Measurements from ENCODE around the gene PLXNB3.

Gene PLXNB3

DNA sequence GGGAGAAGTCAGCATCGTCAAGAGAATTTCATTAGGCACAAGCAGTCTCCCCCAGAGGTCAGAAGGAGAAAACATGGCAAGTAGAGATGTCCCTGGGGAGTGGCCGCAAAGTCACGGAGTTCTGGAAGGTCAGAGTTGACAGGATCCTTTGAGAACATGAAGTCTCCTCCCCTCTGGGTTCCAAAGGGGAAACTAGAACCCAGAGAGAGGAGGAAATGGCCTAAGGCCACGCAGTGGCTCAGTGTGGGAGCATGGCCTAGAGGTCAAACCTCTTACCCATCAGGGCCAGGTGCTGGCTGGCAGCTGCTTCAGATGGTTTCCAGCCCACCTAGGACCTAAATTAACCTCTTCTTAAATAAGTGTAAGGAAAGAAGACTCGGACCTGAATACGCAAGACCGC is 29.2 kb downstream of the PLXNB3 start:
- Histone ChIP-seq H3K9me3 (replicated peaks; ENCODE audit: insufficient read depth, low read length) (no peaks in the 10 kb centered on the region), H3K4me3 (ENCODE audit: low read length) (peak overlapping the region; percentile 91), H3K27ac (ENCODE audit: low read length) (peak overlapping the region; percentile 84; the same call in 1 of the 2 replicates), H3K4me2 (ENCODE audit: low read depth, low read length) (peak overlapping the region; percentile 72), H2AFZ (ENCODE audit: low read length) (peak overlapping the region; percentile 45), H3K79me2 (ENCODE audit: low read length) (peaks cover 51% of the 10 kb centered on the region), H3K4me1 (ENCODE audit: low read length) (0 out of 2 replicates have a peak, but pooled peaks cover 6% of the 10 kb centered on the region), H3K9ac (ENCODE audit: low read length) (peak overlapping the region; percentile 93), H4K20me1 (ENCODE audit: insufficient read depth, low read length) (no peaks in the 10 kb centered on the region), H3K36me3 (replicated peaks; ENCODE audit: insufficient read depth, low read length) (no peaks in the 10 kb centered on the region), H3F3A (ENCODE audit: insufficient read depth, low read length) (no peaks in the 10 kb centered on the region), H3K9me2 (replicated peaks; ENCODE audit: insufficient read depth, low read length) (no peaks in the 10 kb centered on the region), H3K27me3 (replicated peaks; ENCODE audit: insufficient read depth, low read length) (no peaks in the 10 kb centered on the region)
- no peak for TF ChIP-seq EZH2 (optimal IDR thresholded peaks at IDR 0.05; ENCODE audit: low read depth, low read length)
- TF ChIP-seq EZH2phosphoT487 (IDR thresholded peaks at IDR 0.05; ENCODE audit: low read length): no peak
- no peak for TF ChIP-seq CTCF (IDR thresholded peaks at IDR 0.05; ENCODE audit: low read length)
- no peak for DNase-seq

DNA sequence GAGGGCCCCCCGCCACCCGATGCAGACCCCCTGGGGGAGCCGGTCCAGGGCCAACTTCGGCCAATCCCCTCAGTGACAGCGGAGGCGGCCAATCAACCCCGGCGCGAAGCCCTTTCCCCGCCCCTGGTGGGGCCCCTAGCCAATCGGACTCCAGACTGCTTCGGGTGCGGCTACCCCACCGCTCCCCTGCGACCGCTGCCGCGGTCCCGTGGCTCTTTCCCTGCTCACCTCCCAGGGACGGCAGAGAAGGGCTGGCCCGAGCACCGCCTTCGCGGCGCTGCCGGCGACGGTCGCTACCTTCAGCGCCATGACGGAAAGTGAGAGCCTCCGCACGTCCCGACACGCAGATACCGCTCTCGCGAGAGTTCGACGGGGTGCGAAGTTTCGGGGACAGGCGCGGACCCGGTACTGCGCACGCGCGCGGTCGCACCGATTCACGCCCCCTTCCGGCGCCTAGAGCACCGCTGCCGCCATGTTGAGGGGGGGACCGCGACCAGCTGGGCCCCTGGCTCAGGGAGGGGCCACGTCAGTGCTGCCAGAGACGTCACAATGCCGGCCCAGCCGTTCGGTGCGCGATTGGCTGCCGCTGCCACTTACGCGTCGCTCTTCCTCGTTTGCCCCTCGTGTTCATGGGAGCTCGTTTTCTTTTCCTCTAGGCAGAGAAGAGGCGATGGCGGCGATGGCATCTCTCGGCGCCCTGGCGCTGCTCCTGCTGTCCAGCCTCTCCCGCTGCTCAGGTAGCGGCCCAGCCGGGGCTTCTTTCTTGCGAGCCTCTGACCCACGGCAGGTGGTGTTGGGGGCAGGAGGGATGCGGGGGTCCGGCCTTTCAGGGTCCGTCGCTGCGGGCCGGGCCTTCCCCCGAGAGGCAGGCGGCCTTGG is 30.2 kb downstream of the PLXNB3 start, which contains the start of the genes IDH3G and SSR4:
Gene IDH3G (minus strand): TSS at position 358 of the 879 bp plus-strand sequence. CDS start 49 bp downstream, at position 309.
Gene SSR4 (plus strand): TSS at position 651 of the 879 bp plus-strand sequence. CDS start 20 bp downstream, at position 671.
- peak; percentile 94 for DNase-seq
- H3F3A ChIP-seq (ENCODE audit: insufficient read depth, low read length): no peaks in the 10 kb centered on the region
- no peaks in the 10 kb centered on the region for H3K9me2 ChIP-seq (replicated peaks; ENCODE audit: insufficient read depth, low read length)
- no peaks in the 10 kb centered on the region for H3K27me3 ChIP-seq (replicated peaks; ENCODE audit: insufficient read depth, low read length)
- H2AFZ ChIP-seq (ENCODE audit: low read length): peak within 1 kb of the TSS; percentile 45
- no peaks in the 10 kb centered on the region for H3K36me3 ChIP-seq (replicated peaks; ENCODE audit: insufficient read depth, low read length)
- 0 out of 2 replicates have a peak, but pooled peaks cover 6% of the 10 kb centered on the region for H3K4me1 ChIP-seq (ENCODE audit: low read length)
- no peaks in the 10 kb centered on the region for H3K9me3 ChIP-seq (replicated peaks; ENCODE audit: insufficient read depth, low read length)
- H3K4me2 ChIP-seq (ENCODE audit: low read depth, low read length): peak within 1 kb of the TSS; percentile 89
- H4K20me1 ChIP-seq (ENCODE audit: insufficient read depth, low read length): no peaks in the 10 kb centered on the region
- H3K79me2 ChIP-seq (ENCODE audit: low read length): peaks cover 51% of the 10 kb centered on the region
- H3K9ac ChIP-seq (ENCODE audit: low read length): peak within 1 kb of the TSS; percentile 94
- peak within 1 kb of the TSS; percentile 84 for H3K27ac ChIP-seq (ENCODE audit: low read length)
- no peak for TF ChIP-seq CTCF (IDR thresholded peaks at IDR 0.05; ENCODE audit: low read length)
- no peak for TF ChIP-seq EZH2 (optimal IDR thresholded peaks at IDR 0.05; ENCODE audit: low read depth, low read length)
- no peak for TF ChIP-seq EZH2phosphoT487 (IDR thresholded peaks at IDR 0.05; ENCODE audit: low read length)
- peak within 1 kb of the TSS; percentile 91 for H3K4me3 ChIP-seq (ENCODE audit: low read length)

GRCh38 chrX:153794897-153795816 is 31.1 kb downstream of the PLXNB3 start:
- Histone ChIP-seq H3K36me3 (replicated peaks; ENCODE audit: insufficient read depth, low read length) (no peaks in the 10 kb centered on the region), H3K4me3 (ENCODE audit: low read length) (peak overlapping the region; percentile 91), H3K4me1 (ENCODE audit: low read length) (0 out of 2 replicates have a peak, but pooled peaks cover 6% of the 10 kb centered on the region)

More at GRCh38 chrX:153794897-153795816, 31.1 kb downstream of the PLXNB3 start:
- H3K9me2 ChIP-seq (replicated peaks; ENCODE audit: insufficient read depth, low read length): no peaks in the 10 kb centered on the region
- H2AFZ ChIP-seq (ENCODE audit: low read length): no peak overlapping the region
- DNase-seq: no peak
- no peaks in the 10 kb centered on the region for H3K27me3 ChIP-seq (replicated peaks; ENCODE audit: insufficient read depth, low read length)
- H3K9me3 ChIP-seq (replicated peaks; ENCODE audit: insufficient read depth, low read length): no peaks in the 10 kb centered on the region
- peaks cover 51% of the 10 kb centered on the region for H3K79me2 ChIP-seq (ENCODE audit: low read length)
- H3K9ac ChIP-seq (ENCODE audit: low read length): peak overlapping the region; percentile 94
- H3K27ac ChIP-seq (ENCODE audit: low read length): peak overlapping the region; percentile 68; the same call in 1 of the 2 replicates
- no peaks in the 10 kb centered on the region for H3F3A ChIP-seq (ENCODE audit: insufficient read depth, low read length)
- peak overlapping the region; percentile 89 for H3K4me2 ChIP-seq (ENCODE audit: low read depth, low read length)
- H4K20me1 ChIP-seq (ENCODE audit: insufficient read depth, low read length): no peaks in the 10 kb centered on the region
- TF ChIP-seq CTCF (IDR thresholded peaks at IDR 0.05; ENCODE audit: low read length) (no peak), EZH2 (optimal IDR thresholded peaks at IDR 0.05; ENCODE audit: low read depth, low read length) (no peak), EZH2phosphoT487 (IDR thresholded peaks at IDR 0.05; ENCODE audit: low read length) (no peak)

Data from MM.1S (cell line).